HCT116 (cell line): Measurements from ENCODE around the gene HEXA.

Experiments
- CEBPB ChIP-seq: IDR thresholded peaks from 2 replicates; pipeline ENCODE4 v1.6.1; 2012; ENCODE audit warnings: low read depth
- CTCF ChIP-seq, 3 experiments: fragments of 200-600 bp in 1 of 3; sonication (generic) in 1 of 3; IDR thresholded peaks in 2 of 3; conservative IDR thresholded peaks in 1 of 3; 2 replicates each; pipeline ENCODE4 v1.5.1; 2012 to 2017; ENCODE audit warnings: low read depth in 2 of 3, low read length in 2 of 3, antibody characterized with exemption in 1 of 3, borderline replicate concordance in 1 of 3, control low read depth in 1 of 3, mild to moderate bottlenecking in 1 of 3, mixed read lengths in 1 of 3, mixed run types in 1 of 3, moderate library complexity in 1 of 3; ENCODE audit not compliant: insufficient read depth in 1 of 3
- ELF1 ChIP-seq: IDR thresholded peaks from 2 replicates; pipeline ENCODE4 v1.6.1; 2012; ENCODE audit warnings: low read depth, borderline replicate concordance
- EZH2 ChIP-seq: fragments of 200-600 bp; sonication (generic); IDR thresholded peaks from 2 replicates; pipeline ENCODE4 v1.6.1; 2017; ENCODE audit warnings: antibody characterized with exemption, mixed run types
- EZH2phosphoT487 ChIP-seq: fragments of 200-600 bp; IDR thresholded peaks from 2 replicates; pipeline ENCODE4 v1.6.1; 2018; ENCODE audit warnings: antibody characterized with exemption, borderline replicate concordance
- JUND ChIP-seq: IDR thresholded peaks from 2 replicates; pipeline ENCODE4 v1.6.1; 2012
- POLR2A ChIP-seq: IDR thresholded peaks from 2 replicates; pipeline ENCODE4 v1.7.0; 2011; ENCODE audit warnings: borderline replicate concordance; ENCODE audit not compliant: insufficient read depth, insufficient read length; ENCODE audit errors: extremely low read depth
- POLR2AphosphoS5 ChIP-seq: IDR thresholded peaks from 2 replicates; pipeline ENCODE4 v1.6.1; 2011; ENCODE audit warnings: mild to moderate bottlenecking, low read depth, low read length, moderate library complexity
- REST ChIP-seq: IDR thresholded peaks from 2 replicates; pipeline ENCODE4 v1.6.1; 2012; ENCODE audit warnings: low read depth
- SP1 ChIP-seq: IDR thresholded peaks from 2 replicates; pipeline ENCODE4 v1.6.1; 2012; ENCODE audit warnings: low read depth
- YY1 ChIP-seq: IDR thresholded peaks from 2 replicates; pipeline ENCODE4 v1.6.1; 2011; ENCODE audit warnings: low read length, low read depth, moderate library complexity, mild to moderate bottlenecking; ENCODE audit not compliant: insufficient replicate concordance; ENCODE audit errors: extremely low read depth
- ZBTB33 ChIP-seq: IDR thresholded peaks from 2 replicates; pipeline ENCODE4 v1.6.1; 2011; ENCODE audit warnings: mild to moderate bottlenecking, low read length, moderate library complexity; ENCODE audit not compliant: insufficient replicate concordance; ENCODE audit errors: extremely low read depth
- ZFX ChIP-seq: fragments of 450-650 bp; IDR thresholded peaks from 2 replicates; pipeline ENCODE4 v1.6.1; 2017

- TF ChIP-seq CTCF (IDR thresholded peaks at IDR 0.05 in 2 of 3, conservative IDR thresholded peaks at IDR 0.05 in 1 of 3; ENCODE audit: borderline replicate concordance in 1 of 3, insufficient read depth in 1 of 3, low read depth in 2 of 3, low read length in 2 of 3) = no peak
- no peak for TF ChIP-seq POLR2A
- TF ChIP-seq CEBPB = no peak
- TF ChIP-seq YY1 = no peak
- no peak for TF ChIP-seq EZH2phosphoT487
- no peak for TF ChIP-seq EZH2
- no peak for TF ChIP-seq JUND
- TF ChIP-seq ELF1 = no peak
- TF ChIP-seq ZFX = no peak
- no peak for TF ChIP-seq POLR2AphosphoS5
- no peak for TF ChIP-seq ZBTB33
- TF ChIP-seq SP1 = no peak
- no peak for TF ChIP-seq REST
These were observed 6.9 kb downstream of the HEXA start for GRCh38 chr15:72368899-72369298.
